BJ (cell line): ENCODE measurements around the gene NOP53. TPM values are rescaled to one million over a fixed set of nuclear protein-coding genes. Genes with fewer than 3 reads are reported as not detected.
"Not testable (repeated sequence)": the region's sequence is repeated elsewhere in the genome, so short reads cannot be mapped to it uniquely, and the experiment has no call there.

Experiments
- CTCF ChIA-PET: fragments of 350-600 bp; formaldehyde crosslinking; extraction: SDS; loops from one replicate; lab custom pipeline; 2021; ENCODE audit warnings: antibody characterized with exemption, inconsistent platforms; lab: Yijun Ruan, JAX
- POLR2A ChIA-PET: fragments of 300-600 bp; sonication (Branson Sonifier 250); formaldehyde crosslinking; extraction: SDS; loops from one replicate; lab custom pipeline; 2021; ENCODE audit warnings: antibody characterized with exemption; lab: Charles Lee
- DNase-seq: peaks from one replicate; pipeline ENCODE4 v3.0.0-alpha.2; 2011; ENCODE audit warnings: low read depth
- H3K27me3 ChIP-seq: 2 replicates; pipeline ENCODE4 v1.6.0; 2011; ENCODE audit warnings: low read length; ENCODE audit not compliant: control insufficient read depth, insufficient read depth
- H3K36me3 ChIP-seq: 2 replicates; pipeline ENCODE4 v1.5.1; 2011; ENCODE audit warnings: low read length; ENCODE audit not compliant: control insufficient read depth, insufficient read depth
- H3K4me3 ChIP-seq: 2 replicates; pipeline ENCODE4 v1.5.1; 2011; ENCODE audit warnings: low read depth, mild to moderate bottlenecking, control low read depth, low read length
- CTCF ChIP-seq: IDR thresholded peaks from 2 replicates; pipeline ENCODE4 v1.5.1; 2011; ENCODE audit warnings: low read depth, mild to moderate bottlenecking, control low read depth, inconsistent platforms, low read length, moderate library complexity; ENCODE audit not compliant: insufficient read depth
- polyA plus RNA-seq: library from polyadenylated mRNA; depleted of rRNA; stranded (reverse); fragments of >200 nt; gene quantifications from 2 replicates; pipeline ENCODE4 v1.2.3, GENCODE V29; 2011

NOP53 gene
- polyA plus RNA-seq, 1 experiment = 135 TPM

GRCh38 chr19:47730910-47731309, 14.4 kb upstream of the NOP53 start:
- Histone ChIP-seq H3K4me3 (no peak overlapping the region), H3K36me3 (peaks cover 31% of the 10 kb centered on the region), H3K27me3 (no peaks in the 10 kb centered on the region)
- no peak for DNase-seq
- CTCF ChIA-PET = no interaction called here
- POLR2A ChIA-PET = no interaction called here
- TF ChIP-seq CTCF = no peak

GRCh38 chr19:47735131-47735530, 10.2 kb upstream of the NOP53 start:
- H3K36me3 ChIP-seq = peaks cover 38% of the 10 kb centered on the region
- DNase-seq = no peak
- no peak overlapping the region for H3K4me3 ChIP-seq
- no peak for TF ChIP-seq CTCF
- POLR2A ChIA-PET = interaction anchor here (0.9 kb wide), 1 partner anchor 13 kb away, joined by 4 read pairs; no protein-coding TSS in a partner anchor
- CTCF ChIA-PET = interaction anchor here (0.5 to 1.9 kb wide), 6 partner anchors 8 to 540 kb away, joined by 3 to 5 read pairs (median 4); no protein-coding TSS in a partner anchor
- no peaks in the 10 kb centered on the region for H3K27me3 ChIP-seq

- CTCF ChIA-PET = interaction anchor here (1.5 to 2.3 kb wide), 3 partner anchors 22 to 28 kb away, joined by 6 to 14 read pairs (median 8); partner anchors contain the start of gene EHD2
- no peak for DNase-seq
- Histone ChIP-seq H3K4me3 (no peak overlapping the region), H3K36me3 (peaks cover 33% of the 10 kb centered on the region), H3K27me3 (no peaks in the 10 kb centered on the region)
- no peak for TF ChIP-seq CTCF
- POLR2A ChIA-PET = no interaction called here
Measured at GRCh38 chr19:47740866-47741519, 4.4 kb upstream of the NOP53 start.

- Histone ChIP-seq H3K36me3 (peaks cover 27% of the 10 kb centered on the region), H3K4me3 (no peak overlapping the region), H3K27me3 (no peaks in the 10 kb centered on the region)
- ChIA-PET CTCF (interaction anchor here (1.5 to 7.2 kb wide), 5 partner anchors 22 to 34 kb away, joined by 6 to 160 read pairs (median 14); partner anchors contain the start of gene EHD2), POLR2A (no interaction called here)
- no peak for TF ChIP-seq CTCF
- DNase-seq = no peak
Measured at GRCh38 chr19:47741544-47742140, 3.7 kb upstream of the NOP53 start.

GRCh38 chr19:47742634-47743033, 2.7 kb upstream of the NOP53 start:
- no peaks in the 10 kb centered on the region for H3K27me3 ChIP-seq
- H3K36me3 ChIP-seq = peaks cover 26% of the 10 kb centered on the region
- ChIA-PET POLR2A (no interaction called here), CTCF (interaction anchor here (0.7 to 7.2 kb wide), 13 partner anchors 8 to 315 kb away, joined by 3 to 160 read pairs (median 5); partner anchors contain the start of gene EHD2)
- H3K4me3 ChIP-seq = peak overlapping the region; percentile 9; the same call in 1 of the 2 replicates
- no peak for DNase-seq
- TF ChIP-seq CTCF = no peak

GRCh38 chr19:47746129-47746528, 783 bp downstream of the NOP53 start:
- H3K27me3 ChIP-seq, POLR2A ChIA-PET, DNase-seq: not testable (repeated sequence)
- CTCF ChIA-PET = interaction anchor here (1.5 to 7.2 kb wide), 4 partner anchors 27 to 312 kb away, joined by 3 to 160 read pairs (median 30); partner anchors contain the start of gene EHD2
- peaks cover 21% of the 10 kb centered on the region for H3K36me3 ChIP-seq
- H3K4me3 ChIP-seq = peak overlapping the region; percentile 83
